Activated T-cell treated with anti-CD3 and anti-CD28 coated beads for 48 hours (primary cell): ENCODE measurements around the gene THOC6.
"Not testable (repeated sequence)": the region's sequence is repeated elsewhere in the genome, so short reads cannot be mapped to it uniquely, and the experiment has no call there.

ENCODE experiments used
- DNase-seq: peaks from one replicate; pipeline ENCODE4 v3.0.0-alpha.2; 2020; ENCODE audit warnings: low read depth

THOC6 gene

GRCh38 chr16:3072148-3072547 lies 48.3 kb downstream of the THOC6 start:
- DNase-seq: not testable (repeated sequence)

GRCh38 chr16:3072576-3073263 lies 48.9 kb downstream of the THOC6 start:
- DNase-seq: not testable (repeated sequence)

GRCh38 chr16:3073448-3073847 lies 49.6 kb downstream of the THOC6 start:
- no peak for DNase-seq

GRCh38 chr16:3074860-3075522 lies 51.2 kb downstream of the THOC6 start:
- DNase-seq: peak; percentile 71

DNA sequence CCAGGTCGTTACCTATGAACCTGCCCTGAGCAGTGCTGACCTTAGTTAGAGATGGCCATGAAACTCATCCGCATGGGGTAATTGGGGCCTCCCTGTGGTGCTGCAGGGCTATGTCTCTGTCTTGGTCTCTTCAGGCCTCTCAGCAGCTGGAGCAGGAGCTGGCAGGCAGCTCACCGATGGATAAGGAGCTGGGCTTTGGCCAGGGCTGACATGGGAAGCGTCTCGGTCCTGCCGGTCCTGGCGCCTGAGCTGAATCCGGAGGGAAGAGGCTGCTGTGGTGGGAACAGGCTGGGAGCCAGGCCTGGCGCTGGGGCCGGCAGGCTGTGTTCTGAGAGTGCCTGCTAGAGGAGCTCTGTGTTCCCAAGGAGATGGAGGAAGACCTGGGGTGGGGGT lies 51.7 kb downstream of the THOC6 start:
- no peak for DNase-seq

GRCh38 chr16:3075946-3076345 lies 52.1 kb downstream of the THOC6 start:
- DNase-seq: not testable (repeated sequence)

DNA sequence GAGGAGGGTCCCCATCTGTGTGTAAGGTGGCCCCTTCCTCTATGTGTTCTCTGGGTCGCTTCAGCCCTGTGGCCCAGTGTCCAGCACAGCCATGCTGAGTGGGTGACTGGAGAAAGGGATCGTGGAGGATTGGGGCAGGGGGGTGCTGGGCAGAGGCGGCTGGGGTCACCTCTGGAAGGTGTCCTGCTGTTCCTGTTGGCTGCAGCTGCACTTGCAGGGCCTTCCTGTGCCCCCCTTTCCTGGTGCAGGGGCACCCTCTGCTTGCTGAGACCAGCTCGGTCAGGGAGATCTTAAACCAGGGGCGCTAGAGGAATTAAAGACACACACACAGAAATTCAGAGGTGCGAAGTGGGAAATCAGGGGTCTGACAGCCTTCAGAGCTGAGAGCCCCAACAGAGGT lies 52.7 kb downstream of the THOC6 start:
- DNase-seq: no peak
